Lung (tissue), 12 donors: Measurements from ENCODE around the gene CHMP4A. TPM values are rescaled to one million over a fixed set of nuclear protein-coding genes. Genes with fewer than 3 reads are reported as not detected.

Experiments used
- ATAC-seq: fragments of 200-7000 bp; cut with Tn5 transposase; one replicate; pipeline ENCODE4 v1.9.1; 2020; ENCODE audit warnings: moderate number of reproducible peaks; ENCODE audit not compliant: insufficient read depth, low FRiP score
- DNase-seq, 3 donors: peaks; one replicate each; pipeline ENCODE4 v3.0.0-alpha.2; 2013 to 2017
- H3K27ac ChIP-seq, 2 donors: one replicate each; pipeline ENCODE4 v1.5.1; 2013; ENCODE audit warnings: mild to moderate bottlenecking in 2 of 2, moderate library complexity in 2 of 2, control low read depth in 1 of 2, inconsistent platforms in 1 of 2, low read depth in 1 of 2, low read length in 1 of 2
- H3K27me3 ChIP-seq, 3 donors: one replicate each; pipeline ENCODE4 v1.5.1; 2013; ENCODE audit warnings: low read length in 2 of 3; ENCODE audit not compliant: control insufficient read depth in 3 of 3, insufficient read depth in 3 of 3
- H3K36me3 ChIP-seq, 4 donors: one replicate each; pipeline ENCODE4 v1.5.1; 2013; ENCODE audit warnings: low read length in 4 of 4, mild to moderate bottlenecking in 1 of 4, moderate library complexity in 1 of 4; ENCODE audit not compliant: control insufficient read depth in 4 of 4, insufficient read depth in 4 of 4
- H3K4me1 ChIP-seq, 5 donors: one replicate each; pipeline ENCODE4 v1.5.1; 2013; ENCODE audit warnings: low read length in 5 of 5, mild to moderate bottlenecking in 2 of 5, moderate library complexity in 1 of 5; ENCODE audit not compliant: control insufficient read depth in 5 of 5, insufficient read depth in 5 of 5
- H3K4me3 ChIP-seq: one replicate; pipeline ENCODE4 v1.5.1; 2013; ENCODE audit warnings: mild to moderate bottlenecking, control low read depth, moderate library complexity
- H3K9ac ChIP-seq, 2 donors: one replicate each; pipeline ENCODE4 v1.5.1; 2013; ENCODE audit warnings: low read length in 2 of 2, control low read depth in 1 of 2; ENCODE audit not compliant: insufficient read depth in 1 of 2
- H3K9me3 ChIP-seq, 4 donors: one replicate each; pipeline ENCODE4 v1.5.1; 2013; ENCODE audit warnings: low read length in 3 of 4, mild to moderate bottlenecking in 1 of 4, moderate library complexity in 1 of 4; ENCODE audit not compliant: control insufficient read depth in 4 of 4, insufficient read depth in 3 of 4
- CTCF ChIP-seq: IDR thresholded peaks from 2 replicates; pipeline ENCODE4 v1.5.1; 2012; ENCODE audit warnings: mild to moderate bottlenecking; ENCODE audit errors: control extremely low read depth, extremely low read depth
- WGBS, 2 donors: extraction: QIAGEN DNeasy Blood & Tissue Kit; methylation state at CpG; one replicate each; pipeline ENCODE4 v1.1.7; 2013; 5-methylcytosine and 5-hydroxymethylcytosine counted together
- polyA plus RNA-seq, 2 donors: library from polyadenylated mRNA; stranded (reverse); fragments of 200-250 nt; gene quantifications; one replicate each; pipeline ENCODE4 v1.2.1, GENCODE V29; 2013
- total RNA-seq, 2 donors: library from RNA; depleted of rRNA in 1 of 2; stranded (reverse); fragments of >200 nt in 1 of 2; gene quantifications; one replicate each; pipeline ENCODE4 v1.2.1, GENCODE V29; 2014 to 2021
- donor health status: control.
- donor health status: control.
- donor health status: Bipolar disorder and iron deficiency.
- donor health status: healthy.
- donor health status: DM: yes; HTN: yes; CAD: no.

The CHMP4A gene
- total and polyA plus RNA-seq, 4 donors: 37.2 to 103 (median 60.6) TPM

GRCh38 chr14:24237463-24237955 is 24.2 kb upstream of the CHMP4A start:
- peaks cover 13 to 55% (median 44%) of the 10 kb centered on the region in 4 donors for H3K36me3 ChIP-seq

GRCh38 chr14:24236689-24237462 is 23.6 kb upstream of the CHMP4A start:
- H3K27ac ChIP-seq: no peak overlapping the region
- 95 to 98% methylated on average over 6 of the region's 6 CpGs for WGBS, 2 donors

More at GRCh38 chr14:24237463-24237955, 24.2 kb upstream of the CHMP4A start:
- Histone ChIP-seq H3K4me3 (no peak overlapping the region), H3K27me3 (no peaks in the 10 kb centered on the region), H3K9me3 (no peaks in the 10 kb centered on the region), H3K9ac (no peak overlapping the region), H3K27ac (no peak overlapping the region), H3K4me1 (peaks cover 14 to 31% (median 19%) of the 10 kb centered on the region in 5 donors)
- ATAC-seq (no peak), DNase-seq (no peak)
- TF ChIP-seq CTCF: no peak
- WGBS, 2 donors: 91 to 92% methylated on average over 2 of the region's 2 CpGs

GRCh38 chr14:24235804-24236688 is 22.8 kb upstream of the CHMP4A start:
- H3K9me3 ChIP-seq: no peaks in the 10 kb centered on the region
- 95 to 99% methylated on average over 5 of the region's 5 CpGs for WGBS, 2 donors
- ATAC-seq: no peak
- TF ChIP-seq CTCF: no peak
- H3K36me3 ChIP-seq: peaks cover 13 to 49% (median 43%) of the 10 kb centered on the region in 4 donors
- DNase-seq: no peak
- H3K4me3 ChIP-seq: no peak overlapping the region
- H3K27me3 ChIP-seq: no peaks in the 10 kb centered on the region
- no peak overlapping the region for H3K27ac ChIP-seq
- peaks cover 14 to 27% (median 16%) of the 10 kb centered on the region in 5 donors for H3K4me1 ChIP-seq
- H3K9ac ChIP-seq: no peak overlapping the region

More at GRCh38 chr14:24236689-24237462, 23.6 kb upstream of the CHMP4A start:
- peaks cover 13 to 54% (median 44%) of the 10 kb centered on the region in 4 donors for H3K36me3 ChIP-seq
- no peak for TF ChIP-seq CTCF
- ATAC-seq: no peak
- peaks cover 14 to 29% (median 19%) of the 10 kb centered on the region in 5 donors for H3K4me1 ChIP-seq
- no peak for DNase-seq
- H3K9ac ChIP-seq: no peak overlapping the region
- no peak overlapping the region for H3K4me3 ChIP-seq
- no peaks in the 10 kb centered on the region for H3K9me3 ChIP-seq
- H3K27me3 ChIP-seq: no peaks in the 10 kb centered on the region
